Left colon (tissue), 2 donors: ENCODE results near the gene NNT. TPM values are rescaled to one million over a fixed set of nuclear protein-coding genes. Genes with fewer than 3 reads are reported as not detected.

ENCODE experiments used
- ATAC-seq: fragments of 200-7000 bp; cut with Tn5 transposase; one replicate; pipeline ENCODE4 v1.9.1; 2020; ENCODE audit warnings: mild to moderate bottlenecking, moderate library complexity
- DNase-seq, 2 donors: peaks; one replicate each; pipeline ENCODE4 v3.0.0-alpha.2; 2020
- intact Hi-C, 2 donors: fragments of 100-400 bp; cut with DNase I in 1 of 2; cut with micrococcal nuclease in 1 of 2; formaldehyde crosslinking; loops; one replicate each; pipeline versions ENCODE4 v1.11.2 to v1.14.0; 2022; cut with DNase I, micrococcal nuclease
- total RNA-seq, 2 donors: library from RNA; stranded (reverse); fragmentation: NEBNext Ultra II Directional; extraction: Animal tissue kit (Norgen Biotek cat#: 25700); gene quantifications; one replicate each; pipeline ENCODE4 v1.2.1, GENCODE V29; 2021
- donor health status: DM: no; HTN: no; CAD: no.
- donor health status: DM: yes; HTN: yes; CAD: no.

Gene NNT
- total RNA-seq, 2 donors from 2014 or later, result 110 to 146 TPM

GRCh38 chr5:43619380-43619779 lies 16.4 kb downstream of the NNT start:
- intact Hi-C loops, result no loop called here
- ATAC-seq (no peak), DNase-seq (no peak)

DNA sequence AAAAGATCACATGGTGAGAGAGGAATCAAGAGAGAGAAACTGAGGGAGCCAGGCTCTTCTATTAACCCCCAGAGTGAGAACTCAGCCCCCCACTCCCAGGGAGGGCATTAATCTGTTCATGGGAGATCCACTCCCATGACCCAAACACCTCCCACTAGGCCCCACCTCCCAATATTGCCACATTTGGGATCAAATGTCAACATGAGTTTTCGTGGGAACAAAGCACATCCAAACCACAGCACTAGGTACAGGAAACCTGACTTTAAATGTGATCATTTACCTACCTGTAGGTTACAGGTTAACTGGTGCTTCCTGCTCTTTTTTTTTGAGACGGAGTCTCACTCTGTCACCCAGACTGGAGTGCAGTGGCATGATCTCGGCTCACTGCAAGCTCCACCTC lies 16.9 kb downstream of the NNT start:
- intact Hi-C loops, result no loop called here
- no peak for ATAC-seq
- DNase-seq, result no peak

GRCh38 chr5:43620944-43621505 lies 18.0 kb downstream of the NNT start:
- DNase-seq (no peak), ATAC-seq (no peak)
- intact Hi-C loops, result no loop called here

DNA sequence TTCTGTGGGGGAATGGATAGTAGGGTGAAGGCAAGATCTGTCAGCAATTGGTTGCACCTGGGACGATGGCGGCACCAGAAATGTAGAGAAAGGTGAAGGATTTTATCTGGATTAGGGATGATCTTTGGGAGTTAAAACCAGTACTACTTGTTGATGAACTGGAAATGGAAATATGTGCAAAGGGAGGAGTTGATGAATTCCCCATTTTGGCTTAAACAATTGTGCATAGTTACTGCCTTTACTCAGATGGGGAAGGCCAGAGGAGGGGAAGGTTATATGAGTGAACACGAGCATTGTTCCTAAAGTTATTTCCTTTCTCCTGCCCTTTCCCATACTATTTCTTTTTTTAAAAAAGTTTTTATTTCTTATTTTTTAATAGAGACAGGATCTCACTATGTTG lies 19.1 kb downstream of the NNT start:
- ATAC-seq (no peak), DNase-seq (no peak)
- intact Hi-C loops, result no loop called here

GRCh38 chr5:43623048-43623680 lies 20.2 kb downstream of the NNT start:
- DNase-seq, result no peak
- ATAC-seq, result no peak
- intact Hi-C loops, result no loop called here

GRCh38 chr5:43627028-43627427 lies 24.0 kb downstream of the NNT start:
- DNase-seq (peak; percentile 10 to 30), ATAC-seq (peak; percentile 84)
- intact Hi-C loops, result no loop called here

GRCh38 chr5:43631182-43631910 lies 28.4 kb downstream of the NNT start:
- intact Hi-C loops, result no loop called here
- ATAC-seq (peak; percentile 85), DNase-seq (peak in 1 of 2 donors; percentile 17)

DNA sequence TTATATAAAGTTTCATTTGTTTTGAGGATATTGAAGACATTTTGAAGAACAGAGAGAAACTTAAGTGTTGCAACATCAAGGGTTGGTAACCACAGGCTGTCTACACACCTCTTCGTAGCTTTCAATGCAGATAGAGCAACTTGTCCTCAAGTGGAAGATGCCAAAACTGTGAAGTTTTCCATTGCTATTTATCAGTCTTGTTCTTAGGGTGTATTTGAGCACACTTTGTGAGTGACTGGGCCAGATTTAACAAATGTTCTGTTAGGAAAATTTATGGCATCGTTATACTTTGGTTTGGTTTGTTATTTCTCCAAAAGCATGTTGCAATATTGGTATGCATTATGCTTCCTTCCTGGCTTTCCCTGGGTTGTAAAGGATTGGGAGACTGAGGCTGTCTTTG lies 31.6 kb downstream of the NNT start:
- intact Hi-C loops, result no loop called here
- ATAC-seq (no peak), DNase-seq (no peak)

DNA sequence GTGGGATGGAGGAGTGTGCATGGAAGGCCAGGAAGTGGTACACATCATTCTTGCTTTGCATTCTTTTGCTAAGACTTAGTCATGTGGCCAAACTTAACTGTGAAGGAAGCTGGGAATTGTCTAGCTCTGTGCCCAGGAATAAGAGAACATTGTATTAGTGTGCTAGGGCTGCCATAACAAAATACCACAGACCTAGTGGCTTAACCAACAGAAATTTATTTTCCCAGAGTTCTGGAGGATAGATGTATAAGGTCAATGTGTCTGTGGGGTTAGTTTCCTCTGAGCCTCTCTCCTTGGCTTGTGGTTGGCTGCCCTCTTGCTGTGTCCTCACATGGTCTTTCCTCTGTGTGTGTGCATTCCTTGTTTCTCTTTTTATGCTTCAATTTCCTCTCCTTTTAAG lies 32.4 kb downstream of the NNT start:
- intact Hi-C loops, result no loop called here
- no peak for DNase-seq
- no peak for ATAC-seq

DNA sequence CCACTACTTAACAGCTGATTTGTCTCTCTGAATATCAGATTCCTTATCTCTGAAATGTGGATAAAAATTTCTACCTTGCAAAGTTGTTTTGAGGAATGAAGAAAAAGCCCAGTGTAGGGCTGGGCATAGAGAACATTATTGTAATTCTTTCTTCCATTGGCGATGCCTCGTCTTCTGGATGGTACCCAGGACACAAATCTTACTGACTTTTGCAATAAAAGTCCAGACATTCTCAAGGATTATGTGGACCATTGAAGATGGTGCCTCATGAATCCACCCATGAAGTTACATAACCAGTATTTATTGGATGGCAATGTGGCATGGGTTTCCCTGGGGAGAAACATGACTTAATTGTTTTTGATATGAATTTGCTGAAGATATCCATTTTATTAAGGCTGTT lies 33.1 kb downstream of the NNT start:
- no peak for DNase-seq
- intact Hi-C loops, result no loop called here
- ATAC-seq, result no peak

GRCh38 chr5:43637416-43637815 lies 34.4 kb downstream of the NNT start:
- DNase-seq (no peak), ATAC-seq (no peak)
- intact Hi-C loops, result no loop called here

- DNase-seq (no peak), ATAC-seq (no peak)
Measured at GRCh38 chr5:43638107-43638506, 35.1 kb downstream of the NNT start.

GRCh38 chr5:43638546-43638945 lies 35.6 kb downstream of the NNT start:
- intact Hi-C loops, result no loop called here
- ATAC-seq, result no peak
- DNase-seq, result no peak

More at GRCh38 chr5:43638107-43638506, 35.1 kb downstream of the NNT start:
- intact Hi-C loops, result no loop called here

- intact Hi-C loops, result no loop called here
- DNase-seq (no peak), ATAC-seq (no peak)
Measured at GRCh38 chr5:43639566-43639965, 36.6 kb downstream of the NNT start.

DNA sequence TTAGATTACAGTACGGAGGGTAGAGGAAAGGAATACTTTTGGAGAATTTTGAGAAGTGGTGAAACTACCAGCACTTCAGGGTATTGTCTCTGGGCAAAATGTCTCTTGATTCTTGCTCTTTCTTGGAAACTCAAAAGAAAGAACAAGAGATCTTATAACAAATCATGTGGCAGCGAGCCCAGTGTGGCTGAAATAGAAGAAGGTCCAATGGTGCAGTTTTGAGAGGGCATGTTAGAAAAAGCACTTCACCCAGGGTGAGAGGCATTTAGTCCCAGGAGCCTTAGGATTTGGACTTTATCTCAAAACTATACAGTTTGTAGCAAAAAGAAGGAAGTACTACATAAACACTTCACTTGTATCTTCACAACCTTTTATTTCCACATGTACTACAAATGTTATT lies 39.4 kb downstream of the NNT start:
- ATAC-seq (no peak), DNase-seq (no peak)
- intact Hi-C loops, result no loop called here

GRCh38 chr5:43643327-43643726 lies 40.3 kb downstream of the NNT start:
- DNase-seq (no peak), ATAC-seq (no peak)
- intact Hi-C loops, result no loop called here

- ATAC-seq (no peak), DNase-seq (no peak)
- intact Hi-C loops, result no loop called here
Measured at GRCh38 chr5:43643750-43644149, 40.8 kb downstream of the NNT start.

DNA sequence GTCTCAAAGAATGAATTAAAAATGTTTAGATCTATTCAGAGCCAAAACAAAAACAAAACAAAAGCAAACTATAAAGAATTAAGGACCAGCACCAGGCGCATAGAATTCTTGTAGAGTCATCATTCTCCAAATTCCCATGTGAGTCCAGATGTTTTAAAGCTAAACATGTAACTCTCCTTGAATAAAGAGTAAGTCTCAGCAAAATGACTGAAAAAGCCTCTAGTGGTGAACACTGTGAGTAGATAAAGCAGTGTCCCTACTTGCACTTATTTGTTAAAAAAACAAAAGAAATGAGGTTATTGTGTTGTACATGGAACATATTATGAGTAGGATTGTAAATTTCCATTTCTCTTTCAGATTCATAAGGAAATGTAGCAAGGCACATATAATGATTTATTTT lies 44.0 kb downstream of the NNT start:
- intact Hi-C loops, result no loop called here
- DNase-seq (no peak), ATAC-seq (no peak)

DNA sequence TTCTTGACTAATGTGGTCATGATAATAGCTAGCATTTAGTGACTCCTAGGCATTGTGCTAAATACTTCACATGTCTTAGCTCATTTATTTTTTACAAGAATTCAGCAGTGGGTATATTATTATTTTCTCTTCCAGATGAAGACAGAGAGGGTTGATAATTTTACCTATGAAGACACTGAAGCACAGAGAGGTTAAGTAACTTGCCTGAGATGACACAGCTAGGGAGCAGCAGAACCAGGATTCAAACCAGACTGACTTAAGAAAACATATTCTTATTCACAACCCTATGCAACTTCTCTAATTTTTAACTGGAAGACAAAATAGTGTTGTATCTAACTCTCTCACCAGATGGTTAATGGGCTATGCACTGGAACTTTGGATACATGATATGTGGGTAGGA lies 44.8 kb downstream of the NNT start:
- intact Hi-C loops, result no loop called here
- ATAC-seq (no peak), DNase-seq (no peak)

DNA sequence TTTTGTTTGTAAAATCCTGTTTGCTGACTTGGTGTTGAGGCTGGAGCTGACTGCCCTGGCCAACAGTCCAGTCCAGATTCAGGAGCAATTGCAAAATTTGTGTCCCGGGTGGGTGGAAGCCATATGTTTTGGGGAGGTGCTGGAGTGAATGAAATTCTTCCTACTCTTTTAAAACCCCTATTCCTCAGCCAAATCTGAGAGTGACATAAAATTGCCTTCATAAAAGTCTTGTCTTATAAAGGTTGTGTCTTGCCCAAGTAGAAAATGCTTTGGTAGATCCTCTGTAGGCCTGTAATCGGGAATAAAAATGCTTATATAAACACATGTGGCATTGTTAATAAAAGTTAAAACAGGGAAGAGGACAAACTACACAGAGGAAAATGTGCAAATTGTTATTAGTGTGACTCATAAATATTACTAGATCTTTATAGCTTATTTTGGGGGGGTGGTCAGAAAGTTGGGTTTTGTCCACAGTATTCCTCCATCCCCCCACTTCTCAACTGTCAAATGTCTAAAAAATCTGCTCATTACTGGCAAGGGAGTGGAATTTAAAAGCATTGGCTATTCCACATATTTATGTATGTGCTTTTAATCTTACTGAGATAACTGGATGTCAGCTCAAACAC lies 45.6 kb downstream of the NNT start:
- intact Hi-C loops, result no loop called here
- ATAC-seq, result no peak
- DNase-seq, result no peak
